Endothelial cell of umbilical vein (primary cell): ENCODE results near the gene ATP1A3. TPM values are rescaled to one million over a fixed set of nuclear protein-coding genes. Genes with fewer than 3 reads are reported as not detected.

ENCODE experiments used
- BruUV-seq: library from RNA; stranded (reverse); fragments of 400-500 nt; replicated peaks from 2 replicates; lab custom pipeline; 2021; lab: Mats Ljungman, UMichigan
- CTCF ChIA-PET: fragments of 300-600, 350-600 bp; sonication (Branson Sonifier 250); formaldehyde crosslinking; loops from one replicate; lab custom pipeline; 2021; ENCODE audit warnings: antibody characterized with exemption, inconsistent platforms; lab: Charles Lee
- POLR2A ChIA-PET: fragments of 300-600, 350-600 bp; sonication (Branson Sonifier 250); formaldehyde crosslinking; loops from one replicate; lab custom pipeline; 2021; ENCODE audit warnings: antibody characterized with exemption, inconsistent platforms; lab: Charles Lee
- DNase-seq: peaks from one replicate; pipeline ENCODE4 v3.0.0-alpha.2; 2011; ENCODE audit warnings: low read depth, low spot score
- FAIRE-seq: peaks from 2 replicates; lab custom pipeline; 2011; peaks lifted over from hg19 to GRCh38; lab: Jason Lieb, UNC
- H2AFZ ChIP-seq: 2 replicates; pipeline ENCODE4 v1.6.0; 2012; ENCODE audit warnings: low read depth, low read length, control low read depth, inconsistent platforms
- H3K27ac ChIP-seq: 2 replicates; pipeline ENCODE4 v1.5.1; 2011; ENCODE audit warnings: low read depth, mild to moderate bottlenecking, control low read depth, low read length, moderate library complexity; ENCODE audit not compliant: insufficient read depth
- H3K27me3 ChIP-seq, 2 experiments: 2 replicates each; pipeline versions ENCODE4 v1.6.0 to v1.6.1; 2011; ENCODE audit warnings: low read length in 2 of 2, mixed read lengths in 1 of 2; ENCODE audit not compliant: control insufficient read depth in 2 of 2, insufficient read depth in 2 of 2
- H3K36me3 ChIP-seq, 2 experiments: 2 replicates in 1 of 2; 3 replicates in 1 of 2; pipeline ENCODE4 v1.5.1; 2011; ENCODE audit warnings: low read length in 2 of 2, mild to moderate bottlenecking in 1 of 2, moderate library complexity in 1 of 2; ENCODE audit not compliant: control insufficient read depth in 2 of 2, insufficient read depth in 2 of 2; ENCODE audit errors: extremely low read depth in 1 of 2
- H3K4me1 ChIP-seq: 3 replicates; pipeline ENCODE4 v1.5.1; 2011; ENCODE audit warnings: mild to moderate bottlenecking, low read length; ENCODE audit not compliant: control insufficient read depth, insufficient read depth; ENCODE audit errors: extremely low read depth
- H3K4me2 ChIP-seq: 2 replicates; pipeline ENCODE4 v1.6.1; 2011; ENCODE audit warnings: low read length, control low read depth, mixed read lengths; ENCODE audit not compliant: insufficient read depth
- H3K4me3 ChIP-seq, 3 experiments: fragments of 200-600 bp in 1 of 3; sonication (generic), shearing (Covaris generic) in 1 of 3; replicated peaks in 1 of 3; 2 replicates each; pipeline ENCODE4 v1.5.1; 2011 to 2016; ENCODE audit warnings: control low read depth in 3 of 3, low read length in 3 of 3, mild to moderate bottlenecking in 2 of 3, inconsistent platforms in 1 of 3, low read depth in 1 of 3, moderate library complexity in 1 of 3; ENCODE audit not compliant: insufficient read depth in 1 of 3
- H3K79me2 ChIP-seq: 2 replicates; pipeline ENCODE4 v1.6.0; 2012; ENCODE audit warnings: low read length, inconsistent platforms; ENCODE audit not compliant: control insufficient read depth, insufficient read depth
- H3K9ac ChIP-seq: replicated peaks from 2 replicates; pipeline ENCODE3; 2011; ENCODE audit warnings: low read length, control low read depth; ENCODE audit not compliant: insufficient read depth; ENCODE audit errors: extremely low read depth
- H3K9me1 ChIP-seq: replicated peaks from 3 replicates; pipeline ENCODE4 v1.6.0; 2011; ENCODE audit warnings: mild to moderate bottlenecking, low read length; ENCODE audit not compliant: control insufficient read depth, insufficient read depth; ENCODE audit errors: extremely low read depth
- H3K9me3 ChIP-seq: replicated peaks from 2 replicates; pipeline ENCODE4 v1.5.1; 2012; ENCODE audit warnings: low read length, inconsistent platforms; ENCODE audit not compliant: control insufficient read depth, insufficient read depth
- H4K20me1 ChIP-seq: replicated peaks from 2 replicates; pipeline ENCODE3; 2011; ENCODE audit warnings: mild to moderate bottlenecking, low read length; ENCODE audit not compliant: control insufficient read depth, insufficient read depth; ENCODE audit errors: extremely low read depth
- CTCF ChIP-seq, 2 donors: IDR thresholded peaks; 1 replicate in 1 of 2; 2 replicates in 1 of 2; pipeline ENCODE4 v1.5.1; 2011; ENCODE audit warnings: low read length in 2 of 2, mild to moderate bottlenecking in 2 of 2, moderate library complexity in 2 of 2, control low read depth in 1 of 2, inconsistent platforms in 1 of 2, low read depth in 1 of 2; ENCODE audit not compliant: insufficient read depth in 1 of 2; ENCODE audit errors: extremely low read depth in 1 of 2
- EZH2 ChIP-seq: IDR thresholded peaks from 2 replicates; pipeline ENCODE4 v1.6.1; 2012; ENCODE audit warnings: borderline replicate concordance, low read depth, mild to moderate bottlenecking, moderate library complexity, low read length, inconsistent platforms; ENCODE audit not compliant: severe bottlenecking
- GATA2 ChIP-seq: IDR thresholded peaks from 2 replicates; pipeline ENCODE4 v1.7.0; 2011; ENCODE audit warnings: low read depth, mild to moderate bottlenecking, moderate library complexity, mixed read lengths, low read length; ENCODE audit not compliant: insufficient read length, insufficient read depth
- JUN ChIP-seq: IDR thresholded peaks from 2 replicates; pipeline ENCODE4 v1.6.1; 2011; ENCODE audit warnings: borderline replicate concordance, low read depth; ENCODE audit not compliant: insufficient read length, insufficient read depth
- MAX ChIP-seq: IDR thresholded peaks from 2 replicates; pipeline ENCODE4 v1.6.1; 2011; ENCODE audit not compliant: insufficient read depth, insufficient read length
- MYC ChIP-seq: IDR thresholded peaks from one replicate; pipeline ENCODE4 v1.6.1; 2011; ENCODE audit warnings: mild to moderate bottlenecking, low read depth, low read length
- POLR2A ChIP-seq: IDR thresholded peaks from 2 replicates; pipeline ENCODE4 v1.6.1; 2012; ENCODE audit warnings: low read depth, mild to moderate bottlenecking, control low read depth, low read length
- dilution Hi-C: fragments of 300-500 bp; cut with MboI; formaldehyde crosslinking; loops from one replicate; pipeline ENCODE4 v1.15.0; 2019; ENCODE audit warnings: low sequenced_read_pairs; ENCODE audit not compliant: extremely low pct_ligation_motif_present
- intact Hi-C: fragments of 100-400 bp; cut with micrococcal nuclease; formaldehyde crosslinking; loops from one replicate; pipeline ENCODE4 v1.10.0; 2022
- polyA plus RNA-seq, 4 experiments: library from polyadenylated mRNA; depleted of rRNA in 3 of 4; stranded (reverse) in 3 of 4; unstranded in 1 of 4; fragments of >200 nt; gene quantifications; 2 replicates each; pipeline versions ENCODE4 v1.2.1 to v1.2.3, GENCODE V29; 2011 to 2012; ENCODE audit warnings: missing spikeins in 1 of 4
- total RNA-seq: library from RNA; stranded (reverse); gene quantifications from 2 replicates; pipeline ENCODE4 v1.2.3, GENCODE V29; 2021

Gene ATP1A3
- total and polyA plus RNA-seq, 2 donors (not counting 3 experiments of a cell fraction or from before 2014, with no cell fraction given) = 0.40 TPM; not detected in 1

GRCh38 chr19:41969772-41970458, 24.1 kb downstream of the ATP1A3 start:
- ChIA-PET CTCF (no interaction called here), POLR2A (no interaction called here)
- Histone ChIP-seq H3K9me1 (no peaks in the 10 kb centered on the region), H3K9me3 (no peaks in the 10 kb centered on the region), H3K4me3 (no peak overlapping the region), H3K36me3 (no peaks in the 10 kb centered on the region), H3K4me1 (no peaks in the 10 kb centered on the region), H3K79me2 (no peaks in the 10 kb centered on the region), H3K27me3 (no peaks in the 10 kb centered on the region), H3K27ac (no peak overlapping the region), H3K4me2 (no peak overlapping the region), H2AFZ (no peak overlapping the region), H4K20me1 (no peaks in the 10 kb centered on the region), H3K9ac (no peak overlapping the region)
- dilution Hi-C loops (no loop called here), intact Hi-C loops (no loop called here)
- DNase-seq (no peak), FAIRE-seq (no peak)
- no TSS peak for BruUV-seq
- no peak for TF ChIP-seq MYC

- no TSS peak for BruUV-seq
- dilution Hi-C loops = no loop called here
- Histone ChIP-seq H3K79me2 (no peaks in the 10 kb centered on the region), H3K4me1 (no peaks in the 10 kb centered on the region), H4K20me1 (no peaks in the 10 kb centered on the region), H3K4me2 (no peak overlapping the region), H3K36me3 (no peaks in the 10 kb centered on the region), H3K27me3 (no peaks in the 10 kb centered on the region), H3K9me3 (no peaks in the 10 kb centered on the region), H3K4me3 (no peak overlapping the region), H3K9me1 (no peaks in the 10 kb centered on the region), H3K27ac (no peak overlapping the region), H3K9ac (no peak overlapping the region), H2AFZ (no peak overlapping the region)
- intact Hi-C loops = no loop called here
- FAIRE-seq (no peak), DNase-seq (no peak)
- ChIA-PET POLR2A (no interaction called here), CTCF (no interaction called here)
- TF ChIP-seq CTCF (IDR thresholded peaks at IDR 0.05; ENCODE audit: extremely low read depth in 1 of 2, insufficient read depth in 1 of 2, low read depth in 1 of 2, low read length in 2 of 2) = no peak
- TF ChIP-seq EZH2 = no peak
- no peak for TF ChIP-seq POLR2A
- TF ChIP-seq JUN = no peak
- no peak for TF ChIP-seq GATA2
- TF ChIP-seq MAX = no peak
Measured at GRCh38 chr19:41968751-41969595, 25.1 kb downstream of the ATP1A3 start.
